GM06990 (cell line): ENCODE data around the gene ROBO1.

Experiments used
- DNase-seq: peaks from one replicate; pipeline ENCODE4 v3.0.0-alpha.2; 2011; ENCODE audit not compliant: insufficient read length; ENCODE audit errors: extremely low read depth
- H3K27me3 ChIP-seq: replicated peaks from 2 replicates; pipeline ENCODE4 v1.6.0; 2011; ENCODE audit warnings: low read length; ENCODE audit not compliant: control insufficient read depth, insufficient read depth
- H3K36me3 ChIP-seq: 2 replicates; pipeline ENCODE4 v1.5.1; 2011; ENCODE audit warnings: low read length; ENCODE audit not compliant: control insufficient read depth, insufficient read depth
- H3K4me3 ChIP-seq: replicated peaks from 2 replicates; pipeline ENCODE4 v1.5.1; 2011; ENCODE audit warnings: low read depth, mild to moderate bottlenecking, control low read depth, low read length
- TF ChIP-seq, protein P1 (sequence below): IDR thresholded peaks from 2 replicates; pipeline ENCODE4 v1.5.1; 2011; ENCODE audit warnings: low read length, control low read depth, mild to moderate bottlenecking, inconsistent platforms; ENCODE audit not compliant: insufficient read depth, poor library complexity, severe bottlenecking

The ROBO1 gene

GRCh38 chr3:78742041-78742440 is 1025.8 kb downstream of the ROBO1 start:
- no peaks in the 10 kb centered on the region for H3K27me3 ChIP-seq
- H3K36me3 ChIP-seq, result no peaks in the 10 kb centered on the region
- no peak overlapping the region for H3K4me3 ChIP-seq
- TF ChIP-seq, protein P1, sequence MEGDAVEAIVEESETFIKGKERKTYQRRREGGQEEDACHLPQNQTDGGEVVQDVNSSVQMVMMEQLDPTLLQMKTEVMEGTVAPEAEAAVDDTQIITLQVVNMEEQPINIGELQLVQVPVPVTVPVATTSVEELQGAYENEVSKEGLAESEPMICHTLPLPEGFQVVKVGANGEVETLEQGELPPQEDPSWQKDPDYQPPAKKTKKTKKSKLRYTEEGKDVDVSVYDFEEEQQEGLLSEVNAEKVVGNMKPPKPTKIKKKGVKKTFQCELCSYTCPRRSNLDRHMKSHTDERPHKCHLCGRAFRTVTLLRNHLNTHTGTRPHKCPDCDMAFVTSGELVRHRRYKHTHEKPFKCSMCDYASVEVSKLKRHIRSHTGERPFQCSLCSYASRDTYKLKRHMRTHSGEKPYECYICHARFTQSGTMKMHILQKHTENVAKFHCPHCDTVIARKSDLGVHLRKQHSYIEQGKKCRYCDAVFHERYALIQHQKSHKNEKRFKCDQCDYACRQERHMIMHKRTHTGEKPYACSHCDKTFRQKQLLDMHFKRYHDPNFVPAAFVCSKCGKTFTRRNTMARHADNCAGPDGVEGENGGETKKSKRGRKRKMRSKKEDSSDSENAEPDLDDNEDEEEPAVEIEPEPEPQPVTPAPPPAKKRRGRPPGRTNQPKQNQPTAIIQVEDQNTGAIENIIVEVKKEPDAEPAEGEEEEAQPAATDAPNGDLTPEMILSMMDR, result no peak
- no peak for DNase-seq

- H3K4me3 ChIP-seq, result no peak overlapping the region
- H3K36me3 ChIP-seq, result no peaks in the 10 kb centered on the region
- DNase-seq, result no peak
- H3K27me3 ChIP-seq, result no peaks in the 10 kb centered on the region
- TF ChIP-seq, protein P1, result peak; percentile 29
Measured at GRCh38 chr3:78741066-78741645, 1026.6 kb downstream of the ROBO1 start.

GRCh38 chr3:78738833-78739232 is 1029.0 kb downstream of the ROBO1 start:
- TF ChIP-seq, protein P1, result no peak
- H3K27me3 ChIP-seq, result no peaks in the 10 kb centered on the region
- no peak for DNase-seq
- H3K4me3 ChIP-seq, result no peak overlapping the region
- no peaks in the 10 kb centered on the region for H3K36me3 ChIP-seq

- TF ChIP-seq, protein P1, result no peak
- no peaks in the 10 kb centered on the region for H3K36me3 ChIP-seq
- no peaks in the 10 kb centered on the region for H3K27me3 ChIP-seq
- DNase-seq, result no peak
- H3K4me3 ChIP-seq, result no peak overlapping the region
Measured at GRCh38 chr3:78737988-78738387, 1029.8 kb downstream of the ROBO1 start.

GRCh38 chr3:78736863-78737262 is 1030.9 kb downstream of the ROBO1 start:
- no peak for DNase-seq
- Histone ChIP-seq H3K27me3 (no peaks in the 10 kb centered on the region), H3K36me3 (no peaks in the 10 kb centered on the region), H3K4me3 (no peak overlapping the region)
- TF ChIP-seq, protein P1, result no peak
